ENCODE data around the gene ARID5A. TPM values are rescaled to one million over a fixed set of nuclear protein-coding genes. Genes with fewer than 3 reads are reported as not detected.

ARID5A gene
- total and polyA plus RNA-seq, 9 of the 15 experiments (the other 6 are each of a cell fraction or from before 2014, with no cell fraction given): 0.14 to 12.5 (median 3.0) TPM

- Histone ChIP-seq H4K20me1 (replicated peaks; ENCODE audit: control insufficient read depth, insufficient read depth, low read length) (peaks cover 7% of the 10 kb centered on the region), H3K9ac (ENCODE audit: insufficient read depth in 1 of 2, low read depth in 2 of 2, low read length in 2 of 2) (no peak overlapping the region), H3K4me3 (no peak overlapping the region), H3K27ac (ENCODE audit: extremely low read depth, low read depth, low read length) (no peak overlapping the region), H2AFZ (ENCODE audit: low read depth, low read length) (peak overlapping the region; percentile 74; the same call in 1 of the 2 replicates), H3K9me3 (replicated peaks; ENCODE audit: control insufficient read depth, insufficient read depth, low read depth, low read length) (no peaks in the 10 kb centered on the region), H3K9me1 (ENCODE audit: control insufficient read depth, insufficient read depth, low read length) (peaks cover 2% of the 10 kb centered on the region), H3K4me1 (replicated peaks in 1 of 2; ENCODE audit: control insufficient read depth in 2 of 2, insufficient read depth in 2 of 2, low read length in 2 of 2) (peaks cover 7 to 24% of the 10 kb centered on the region in 2 experiments; a peak in 4 of 5 replicates), H3K27me3 (ENCODE audit: control insufficient read depth in 2 of 2, insufficient read depth in 2 of 2, low read length in 2 of 2) (peaks cover 7 to 52% of the 10 kb centered on the region in 2 experiments; a peak in 3 of 5 replicates), H3K36me3 (ENCODE audit: control insufficient read depth, insufficient read depth, low read length) (no peaks in the 10 kb centered on the region), H3K79me2 (ENCODE audit: control insufficient read depth, insufficient read depth, low read length) (no peaks in the 10 kb centered on the region), H3K4me2 (ENCODE audit: insufficient read depth, low read length) (no peak overlapping the region)
- in situ Hi-C loops (cut with MboI): loop anchor here (5.0 to 25.0 kb wide), 3 partner anchors 103 to 723 kb away; no protein-coding TSS in a partner anchor
- ATAC-seq: no peak
- CTCF ChIA-PET (ENCODE audit: low intra/inter-chr PET ratio): interaction anchor here (0.5 to 4.0 kb wide), 4 partner anchors 100 to 517 kb away, joined by 3 to 40 read pairs (median 26); partner anchors contain the start of genes ANKRD36C and ASTL
- 0 out of 2 replicates have a peak, but pooled peaks have one; percentile 12 for TF ChIP-seq E2F5 (CRISPR knock-in tag; IDR thresholded peaks at IDR 0.05)
- no peak for TF ChIP-seq ARNT (IDR thresholded peaks at IDR 0.05)
- no peak for TF ChIP-seq ZBED1 (IDR thresholded peaks at IDR 0.05)
- TF ChIP-seq ZFP91 (CRISPR knock-in tag; IDR thresholded peaks at IDR 0.05): 0 out of 2 replicates have a peak, but pooled peaks have one; percentile 3
- DNase-seq (ENCODE audit: extremely low read depth in 1 of 4, low spot score in 3 of 4): no peak
- POLR2A ChIA-PET: interaction anchor here (1.0 to 1.2 kb wide), 3 partner anchors 17 to 517 kb away, joined by 3 to 5 read pairs (median 4); no protein-coding TSS in a partner anchor
- WGBS (ENCODE audit: insufficient coverage, low coverage, missing lambda C conversion rate): 22% methylated on average over 9 of the region's 11 CpGs
- BruUV-seq (replicated peaks): no TSS peak
- FAIRE-seq: no peak
- intact Hi-C loops (cut with micrococcal nuclease): loop anchor here (1.0 to 10.0 kb wide), 5 partner anchors 103 to 518 kb away; partner anchors contain the start of genes ANKRD36C, ASTL, CIAO1 and SNRNP200
These were observed 26.7 kb upstream of the ARID5A start for GRCh38 chr2:96509847-96510230.
